Colon (tissue), 2 donors: ENCODE measurements around the gene REEP6.

ENCODE experiments used
- FAIRE-seq: peaks from 2 replicates; lab custom pipeline; 2012; peaks lifted over from hg19 to GRCh38; lab: Jason Lieb, UNC
- donor health status: control.
- donor health status: control.

Gene REEP6

GRCh38 chr19:1491114-1491848 lies at the start of gene REEP6:
REEP6 (plus strand) TSS chr19:1491181; CDS start chr19:1491270, 89 bp downstream.
- FAIRE-seq: no peak

GRCh38 chr19:1441677-1442438 lies 49.1 kb upstream of the REEP6 start:
- no peak for FAIRE-seq

- FAIRE-seq: no peak
These were observed 45.6 kb upstream of the REEP6 start for GRCh38 chr19:1445185-1445931.

- FAIRE-seq: no peak
These were observed 44.9 kb upstream of the REEP6 start for GRCh38 chr19:1445932-1446712.

GRCh38 chr19:1446713-1447481 lies 44.1 kb upstream of the REEP6 start:
- no peak for FAIRE-seq

GRCh38 chr19:1447504-1447903 lies 43.5 kb upstream of the REEP6 start:
- FAIRE-seq: no peak

GRCh38 chr19:1447944-1448343 lies 43.0 kb upstream of the REEP6 start:
- no peak for FAIRE-seq

- FAIRE-seq: no peak
These were observed 41.2 kb upstream of the REEP6 start, which contains the start of gene APC2 for GRCh38 chr19:1449467-1450442. APC2 (plus strand) TSS chr19:1450121; CDS start chr19:1453002, 2,881 bp downstream.

GRCh38 chr19:1450735-1451731 lies 39.9 kb upstream of the REEP6 start:
- no peak for FAIRE-seq

GRCh38 chr19:1451916-1452801 lies 38.8 kb upstream of the REEP6 start:
- FAIRE-seq: no peak

- FAIRE-seq: no peak
These were observed 38.0 kb upstream of the REEP6 start for GRCh38 chr19:1452802-1453524.

- no peak for FAIRE-seq
These were observed 37.2 kb upstream of the REEP6 start for GRCh38 chr19:1453525-1454364.

- FAIRE-seq: no peak
These were observed 36.0 kb upstream of the REEP6 start for GRCh38 chr19:1455002-1455335.

- no peak for FAIRE-seq
These were observed 35.5 kb upstream of the REEP6 start for GRCh38 chr19:1455336-1456120.
